CD4-positive, alpha-beta memory T cell (primary cell): ENCODE results near the gene IFIT2. TPM values are rescaled to one million over a fixed set of nuclear protein-coding genes. Genes with fewer than 3 reads are reported as not detected.
"Not testable (repeated sequence)": the region's sequence is repeated elsewhere in the genome, so short reads cannot be mapped to it uniquely, and the experiment has no call there.

Experiments
- CTCF ChIA-PET: fragments of 350-600 bp; sonication (Branson Sonifier 250); formaldehyde crosslinking; loops from one replicate; lab custom pipeline; 2021; ENCODE audit warnings: inconsistent platforms; ENCODE audit not compliant: partially characterized antibody; lab: Charles Lee
- POLR2A ChIA-PET: fragments of 350-600 bp; sonication (Branson Sonifier 250); formaldehyde crosslinking; loops from one replicate; lab custom pipeline; 2021; ENCODE audit not compliant: partially characterized antibody; lab: Charles Lee
- DNase-seq, 5 donors: peaks; one replicate each; pipeline versions ENCODE4 v3.0.0 to v3.0.0-alpha.2; 2020 to 2022; ENCODE audit warnings: mixed read lengths in 1 of 5
- H3K27ac ChIP-seq: one replicate; pipeline ENCODE4 v1.7.0; 2013; ENCODE audit warnings: low read depth, low read length
- H3K27me3 ChIP-seq: 2 replicates; pipeline ENCODE4 v1.7.0; 2013; ENCODE audit warnings: mild to moderate bottlenecking, low read length, moderate library complexity; ENCODE audit not compliant: insufficient read depth
- H3K36me3 ChIP-seq: 2 replicates; pipeline ENCODE4 v1.7.0; 2013; ENCODE audit warnings: mild to moderate bottlenecking, low read length, moderate library complexity; ENCODE audit not compliant: insufficient read depth
- H3K4me1 ChIP-seq: 2 replicates; pipeline ENCODE4 v1.7.0; 2013; ENCODE audit warnings: mild to moderate bottlenecking, low read length, moderate library complexity; ENCODE audit not compliant: insufficient read depth
- H3K4me3 ChIP-seq, 2 donors: one replicate each; pipeline ENCODE4 v1.7.0; 2013; ENCODE audit warnings: low read length in 2 of 2, mild to moderate bottlenecking in 1 of 2
- H3K9me3 ChIP-seq, 2 donors: one replicate each; pipeline ENCODE4 v1.7.0; 2013; ENCODE audit warnings: low read length in 2 of 2, control low read depth in 1 of 2; ENCODE audit not compliant: control insufficient read depth in 1 of 2
- H3K27ac Mint-ChIP-seq, 7 donors: one replicate each; pipeline ENCODE4 v1.8.0; 2020 to 2021; ENCODE audit warnings: mixed read lengths in 7 of 7, mild to moderate bottlenecking in 6 of 7, inconsistent platforms in 3 of 7, moderate library complexity in 3 of 7
- H3K27me3 Mint-ChIP-seq, 2 donors: one replicate each; pipeline ENCODE4 v1.8.0; 2020 to 2021; ENCODE audit warnings: mixed read lengths in 2 of 2
- H3K36me3 Mint-ChIP-seq, 2 donors: one replicate each; pipeline ENCODE4 v1.8.0; 2020 to 2021; ENCODE audit warnings: mixed read lengths in 2 of 2, inconsistent platforms in 1 of 2, mild to moderate bottlenecking in 1 of 2
- H3K4me1 Mint-ChIP-seq, 4 donors: one replicate each; pipeline ENCODE4 v1.8.0; 2020 to 2021; ENCODE audit warnings: mixed read lengths in 4 of 4, mild to moderate bottlenecking in 1 of 4
- H3K4me3 Mint-ChIP-seq, 8 donors: one replicate each; pipeline ENCODE4 v1.8.0; 2020 to 2021; ENCODE audit warnings: mixed read lengths in 8 of 8, mild to moderate bottlenecking in 7 of 8, moderate library complexity in 6 of 8, inconsistent platforms in 3 of 8
- H3K9me3 Mint-ChIP-seq, 8 donors: one replicate each; pipeline ENCODE4 v1.8.0; 2020 to 2021; ENCODE audit warnings: mixed read lengths in 8 of 8, mild to moderate bottlenecking in 5 of 8, inconsistent platforms in 3 of 8, moderate library complexity in 1 of 8
- intact Hi-C: fragments of 100-400 bp; cut with micrococcal nuclease; formaldehyde crosslinking; loops from one replicate; pipeline ENCODE4 v1.15.1; 2023
- polyA plus RNA-seq, 2 donors: library from polyadenylated mRNA; unstranded; fragments of 300-500 nt; fragmentation: Illumina TruSeq; gene quantifications; one replicate each; pipeline ENCODE4 v1.2.3, GENCODE V29; 2021
- total RNA-seq, 2 experiments: library from RNA; stranded (reverse); gene quantifications; one replicate each; pipeline ENCODE4 v1.2.3, GENCODE V29; 2021

Gene IFIT2, protein sequence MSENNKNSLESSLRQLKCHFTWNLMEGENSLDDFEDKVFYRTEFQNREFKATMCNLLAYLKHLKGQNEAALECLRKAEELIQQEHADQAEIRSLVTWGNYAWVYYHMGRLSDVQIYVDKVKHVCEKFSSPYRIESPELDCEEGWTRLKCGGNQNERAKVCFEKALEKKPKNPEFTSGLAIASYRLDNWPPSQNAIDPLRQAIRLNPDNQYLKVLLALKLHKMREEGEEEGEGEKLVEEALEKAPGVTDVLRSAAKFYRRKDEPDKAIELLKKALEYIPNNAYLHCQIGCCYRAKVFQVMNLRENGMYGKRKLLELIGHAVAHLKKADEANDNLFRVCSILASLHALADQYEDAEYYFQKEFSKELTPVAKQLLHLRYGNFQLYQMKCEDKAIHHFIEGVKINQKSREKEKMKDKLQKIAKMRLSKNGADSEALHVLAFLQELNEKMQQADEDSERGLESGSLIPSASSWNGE
- total RNA-seq (10 to 100 TPM; 10.4 to 10.7 TPM), polyA plus RNA-seq (1 to 10 TPM; 3.5 to 9.2 TPM)

GRCh38 chr10:89301721-89302445 is at the start of gene IFIT2:
IFIT2 (plus strand) TSS chr10:89302046; CDS start chr10:89302124, 78 bp downstream.
- H3K27ac Mint-ChIP-seq, result peak within 1 kb of the TSS; percentile 96 to 99 (median 98)
- Histone ChIP-seq H3K4me1 (peaks cover 30% of the 10 kb centered on the region), H3K4me3 (peak within 1 kb of the TSS; percentile 63 to 69), H3K27ac (peak within 1 kb of the TSS; percentile 75), H3K36me3 (no peaks in the 10 kb centered on the region), H3K27me3 (no peaks in the 10 kb centered on the region), H3K9me3 (no peaks in the 10 kb centered on the region)
- H3K9me3 Mint-ChIP-seq, result peaks cover 0 to 14% (median 9%) of the 10 kb centered on the region in 8 donors
- H3K27me3 Mint-ChIP-seq, result no peaks in the 10 kb centered on the region
- peaks cover 22 to 40% (median 28%) of the 10 kb centered on the region in 4 donors for H3K4me1 Mint-ChIP-seq
- POLR2A ChIA-PET, result interaction anchor here (0.6 to 5.1 kb wide), 21 partner anchors 12 to 1439 kb away, joined by 3 to 53 read pairs (median 4); partner anchors contain the start of genes IFIT1, IFIT1B, IFIT3 and IFIT5
- peak; percentile 52 to 70 (median 62) for DNase-seq
- intact Hi-C loops, result loop anchor here (1.0 to 2.0 kb wide), 5 partner anchors 26 to 112 kb away; partner anchors contain the start of genes IFIT1, IFIT5 and LIPA
- CTCF ChIA-PET, result interaction anchor here (0.5 to 5.5 kb wide), 9 partner anchors 29 to 1463 kb away, joined by 3 to 24 read pairs (median 4); partner anchors contain the start of genes IFIT1 and IFIT5
- H3K4me3 Mint-ChIP-seq, result peak within 1 kb of the TSS; percentile 90 to 98 (median 94)
- peaks cover 28 to 33% of the 10 kb centered on the region in 2 donors for H3K36me3 Mint-ChIP-seq

- Histone ChIP-seq H3K27ac (no peak overlapping the region), H3K4me3 (no peak overlapping the region), H3K9me3 (no peaks in the 10 kb centered on the region), H3K27me3 (no peaks in the 10 kb centered on the region), H3K36me3 (no peaks in the 10 kb centered on the region), H3K4me1 (peaks cover 21% of the 10 kb centered on the region)
- peak overlapping the region in 6 of 7 donors; percentile 41 to 76 (median 62) for H3K27ac Mint-ChIP-seq
- peaks cover 4 to 5% of the 10 kb centered on the region in 2 donors for H3K27me3 Mint-ChIP-seq
- H3K9me3 Mint-ChIP-seq, result peaks cover 0 to 6% (median 2%) of the 10 kb centered on the region in 8 donors
- H3K4me1 Mint-ChIP-seq, result peaks cover 17 to 29% (median 21%) of the 10 kb centered on the region in 4 donors
- ChIA-PET CTCF (interaction anchor here (0.9 to 2.2 kb wide), 9 partner anchors 11 to 311 kb away, joined by 3 to 16 read pairs (median 6); partner anchors contain the start of genes IFIT1 and IFIT5), POLR2A (interaction anchor here (0.9 to 3.0 kb wide), 13 partner anchors 35 to 1434 kb away, joined by 3 to 27 read pairs (median 5); partner anchors contain the start of genes ATAD1, FAS, IFIT1 and IFIT2)
- peaks cover 4 to 9% of the 10 kb centered on the region in 2 donors for H3K36me3 Mint-ChIP-seq
- intact Hi-C loops, result loop anchor here (5.0 kb wide), 1 partner anchor 390 kb away; no protein-coding TSS in a partner anchor
- peak overlapping the region in 4 of 8 donors; percentile 6 to 96 (median 64) for H3K4me3 Mint-ChIP-seq
- no peak for DNase-seq
These were observed 49.6 kb upstream of the IFIT2 start for GRCh38 chr10:89252225-89252585.

GRCh38 chr10:89255091-89255579 is 46.7 kb upstream of the IFIT2 start:
- intact Hi-C loops, H3K27me3 ChIP-seq: not testable (repeated sequence)

GRCh38 chr10:89255793-89256192 is 46.1 kb upstream of the IFIT2 start:
- Mint-ChIP-seq H3K27me3 (peaks cover 7 to 8% of the 10 kb centered on the region in 2 donors), H3K4me3 (no peak overlapping the region), H3K4me1 (peaks cover 7 to 10% (median 9%) of the 10 kb centered on the region in 4 donors), H3K27ac (no peak overlapping the region), H3K9me3 (peaks cover 0 to 6% (median 2%) of the 10 kb centered on the region in 8 donors), H3K36me3 (peaks cover 4 to 5% of the 10 kb centered on the region in 2 donors)
- H3K4me1 ChIP-seq, result peaks cover 8% of the 10 kb centered on the region
- H3K27ac ChIP-seq, result no peak overlapping the region
- H3K27me3 ChIP-seq, result no peaks in the 10 kb centered on the region
- no peak overlapping the region for H3K4me3 ChIP-seq
- POLR2A ChIA-PET, result no interaction called here
- H3K9me3 ChIP-seq, result no peaks in the 10 kb centered on the region
- H3K36me3 ChIP-seq, result no peaks in the 10 kb centered on the region
- CTCF ChIA-PET, result interaction anchor here (1.5 kb wide), 1 partner anchor 113 kb away, joined by 4 read pairs; no protein-coding TSS in a partner anchor
- no peak for DNase-seq
- intact Hi-C loops, result no loop called here

More at GRCh38 chr10:89255091-89255579, 46.7 kb upstream of the IFIT2 start:
- peaks cover 9 to 17% (median 11%) of the 10 kb centered on the region in 4 donors for H3K4me1 Mint-ChIP-seq
- peaks cover 15% of the 10 kb centered on the region for H3K4me1 ChIP-seq
- H3K9me3 ChIP-seq, H3K27ac ChIP-seq, H3K9me3 Mint-ChIP-seq, H3K36me3 Mint-ChIP-seq, H3K27me3 Mint-ChIP-seq, H3K4me3 ChIP-seq, POLR2A ChIA-PET, H3K27ac Mint-ChIP-seq, H3K36me3 ChIP-seq: not testable (repeated sequence)
- peak in 1 of 5 donors; percentile 25 for DNase-seq
- peak overlapping the region in 1 of 8 donors; percentile 48 for H3K4me3 Mint-ChIP-seq
- CTCF ChIA-PET, result interaction anchor here (1.5 kb wide), 1 partner anchor 114 kb away, joined by 4 read pairs; no protein-coding TSS in a partner anchor

DNA sequence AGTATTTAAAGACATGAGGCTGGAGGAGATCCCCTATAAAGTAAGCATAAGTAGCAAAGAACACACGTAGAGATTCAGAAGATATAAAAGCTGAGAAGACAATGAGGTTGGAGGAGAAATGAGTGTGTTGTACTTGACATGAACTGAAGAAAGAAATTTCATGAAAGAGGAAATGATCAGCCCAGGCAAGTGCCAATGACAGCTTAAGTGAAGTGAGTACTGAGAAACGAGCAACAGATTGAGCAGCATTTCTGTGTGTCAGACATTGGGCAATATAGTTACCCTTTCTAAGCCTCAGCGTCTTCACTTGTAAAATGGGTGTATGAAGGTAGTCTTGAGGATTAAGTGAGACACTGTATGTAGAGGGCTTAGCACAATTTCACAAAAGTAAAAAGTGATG is 45.5 kb upstream of the IFIT2 start:
- Histone ChIP-seq H3K27me3 (no peaks in the 10 kb centered on the region), H3K4me1 (peaks cover 3% of the 10 kb centered on the region), H3K27ac (no peak overlapping the region), H3K9me3 (no peaks in the 10 kb centered on the region), H3K4me3 (no peak overlapping the region), H3K36me3 (no peaks in the 10 kb centered on the region)
- Mint-ChIP-seq H3K27ac (no peak overlapping the region), H3K36me3 (peaks cover 3 to 4% of the 10 kb centered on the region in 2 donors), H3K4me1 (peaks cover 2 to 5% (median 4%) of the 10 kb centered on the region in 4 donors), H3K4me3 (no peak overlapping the region), H3K27me3 (peaks cover 7 to 8% of the 10 kb centered on the region in 2 donors), H3K9me3 (peaks cover 0 to 6% (median 2%) of the 10 kb centered on the region in 8 donors)
- intact Hi-C loops, result no loop called here
- DNase-seq, result no peak
- ChIA-PET CTCF (interaction anchor here (0.8 to 1.5 kb wide), 2 partner anchors 63 to 113 kb away, joined by 3 to 4 read pairs; no protein-coding TSS in a partner anchor), POLR2A (no interaction called here)

GRCh38 chr10:89256962-89257361 is 44.9 kb upstream of the IFIT2 start:
- CTCF ChIA-PET, result interaction anchor here (0.8 to 2.6 kb wide), 3 partner anchors 62 to 112 kb away, joined by 3 to 12 read pairs (median 4); no protein-coding TSS in a partner anchor
- Histone ChIP-seq H3K27ac (no peak overlapping the region), H3K9me3 (no peaks in the 10 kb centered on the region), H3K4me1 (peaks cover 3% of the 10 kb centered on the region), H3K4me3 (no peak overlapping the region), H3K27me3 (no peaks in the 10 kb centered on the region), H3K36me3 (no peaks in the 10 kb centered on the region)
- H3K4me1 Mint-ChIP-seq, result peaks cover 2 to 5% (median 4%) of the 10 kb centered on the region in 4 donors
- peaks cover 7 to 8% of the 10 kb centered on the region in 2 donors for H3K27me3 Mint-ChIP-seq
- no peak overlapping the region for H3K4me3 Mint-ChIP-seq
- intact Hi-C loops, result no loop called here
- no peak overlapping the region for H3K27ac Mint-ChIP-seq
- peaks cover 0 to 6% (median 2%) of the 10 kb centered on the region in 8 donors for H3K9me3 Mint-ChIP-seq
- no peak for DNase-seq
- POLR2A ChIA-PET, result no interaction called here
- peaks cover 0 to 4% of the 10 kb centered on the region in 2 donors for H3K36me3 Mint-ChIP-seq
